HEK293 (cell line): Measurements from ENCODE around the gene SUPT3H.

Source experiments
- FEZF1 ChIP-seq: fragments of 450-650 bp; formaldehyde crosslinking; IDR thresholded peaks from 2 replicates; pipeline ENCODE4 v1.5.1; 2016; ENCODE audit warnings: missing biosample characterization, missing genetic modification characterization
- ZNF138 ChIP-seq: fragments of 450-650 bp; formaldehyde crosslinking; IDR thresholded peaks from 2 replicates; pipeline ENCODE4 v1.5.1; 2016; ENCODE audit warnings: missing biosample characterization, missing genetic modification characterization, borderline replicate concordance
- ZNF148 ChIP-seq: fragments of 450-650 bp; formaldehyde crosslinking; IDR thresholded peaks from 2 replicates; pipeline ENCODE4 v1.5.0; 2017; ENCODE audit warnings: missing biosample characterization, missing genetic modification characterization, borderline replicate concordance
- ZNF274 ChIP-seq, 2 experiments: fragments of 200-500 bp in 1 of 2; fragments of 450-650 bp in 1 of 2; sonication (Bioruptor generic) in 1 of 2; formaldehyde crosslinking in 1 of 2; IDR thresholded peaks; 2 replicates each; pipeline versions ENCODE4 v1.5.1 to v1.6.1; 2014 to 2016; ENCODE audit warnings: borderline replicate concordance in 1 of 2, inconsistent platforms in 1 of 2, low read length in 1 of 2, missing biosample characterization in 1 of 2, missing genetic modification characterization in 1 of 2
- ZNF580 ChIP-seq: fragments of 450-650 bp; formaldehyde crosslinking; IDR thresholded peaks from 2 replicates; pipeline ENCODE4 v1.5.1; 2016; ENCODE audit warnings: missing biosample characterization, missing genetic modification characterization
- ZNF785 ChIP-seq: fragments of 450-650 bp; formaldehyde crosslinking; IDR thresholded peaks from 2 replicates; pipeline ENCODE4 v1.5.1; 2016; ENCODE audit warnings: missing biosample characterization, missing genetic modification characterization
- TF ChIP-seq, protein P1 (sequence below): fragments of 450-650 bp; formaldehyde crosslinking; IDR thresholded peaks from 2 replicates; pipeline ENCODE4 v1.5.1; 2016; ENCODE audit warnings: missing biosample characterization, missing genetic modification characterization

DNA sequence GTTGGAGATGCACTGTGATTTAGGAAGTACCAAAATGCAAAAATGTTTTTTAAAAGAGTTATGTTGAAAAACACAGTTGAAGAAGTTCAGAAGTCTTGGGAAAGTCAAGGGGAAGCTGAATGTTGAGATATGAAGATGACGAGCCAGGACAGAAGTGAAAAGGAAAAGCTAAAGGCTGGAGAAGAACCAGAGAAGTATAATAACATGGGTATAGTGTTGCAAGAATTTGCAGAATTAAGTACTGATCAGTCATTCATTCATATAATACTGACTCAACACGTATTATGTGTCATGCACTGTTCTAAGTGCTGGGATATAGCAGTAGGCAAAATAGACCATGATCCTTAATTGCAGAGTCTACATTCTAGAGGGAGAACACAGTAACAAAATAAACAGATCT lies 557.4 kb downstream of the SUPT3H start:
- TF ChIP-seq, protein P1, sequence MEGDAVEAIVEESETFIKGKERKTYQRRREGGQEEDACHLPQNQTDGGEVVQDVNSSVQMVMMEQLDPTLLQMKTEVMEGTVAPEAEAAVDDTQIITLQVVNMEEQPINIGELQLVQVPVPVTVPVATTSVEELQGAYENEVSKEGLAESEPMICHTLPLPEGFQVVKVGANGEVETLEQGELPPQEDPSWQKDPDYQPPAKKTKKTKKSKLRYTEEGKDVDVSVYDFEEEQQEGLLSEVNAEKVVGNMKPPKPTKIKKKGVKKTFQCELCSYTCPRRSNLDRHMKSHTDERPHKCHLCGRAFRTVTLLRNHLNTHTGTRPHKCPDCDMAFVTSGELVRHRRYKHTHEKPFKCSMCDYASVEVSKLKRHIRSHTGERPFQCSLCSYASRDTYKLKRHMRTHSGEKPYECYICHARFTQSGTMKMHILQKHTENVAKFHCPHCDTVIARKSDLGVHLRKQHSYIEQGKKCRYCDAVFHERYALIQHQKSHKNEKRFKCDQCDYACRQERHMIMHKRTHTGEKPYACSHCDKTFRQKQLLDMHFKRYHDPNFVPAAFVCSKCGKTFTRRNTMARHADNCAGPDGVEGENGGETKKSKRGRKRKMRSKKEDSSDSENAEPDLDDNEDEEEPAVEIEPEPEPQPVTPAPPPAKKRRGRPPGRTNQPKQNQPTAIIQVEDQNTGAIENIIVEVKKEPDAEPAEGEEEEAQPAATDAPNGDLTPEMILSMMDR (tag by site-specific recombination) = no peak
- TF ChIP-seq FEZF1 (tag by site-specific recombination) (no peak), ZNF148 (tag by site-specific recombination) (no peak), ZNF580 (no peak), ZNF274 (IDR thresholded peaks at IDR 0.05; ENCODE audit: low read length) (no peak), ZNF274 (tag by site-specific recombination; IDR thresholded peaks at IDR 0.05; ENCODE audit: borderline replicate concordance) (no peak), ZNF138 (tag by site-specific recombination) (no peak), ZNF785 (no peak)
